Embryonic facial prominence (tissue), 1 donor: ENCODE measurements around the gene ZBTB8A.
"Not testable (repeated sequence)": the region's sequence is repeated elsewhere in the genome, so short reads cannot be mapped to it uniquely, and the experiment has no call there.

Source experiments
- DNase-seq: peaks from one replicate; pipeline ENCODE4 v3.0.0-alpha.2; 2016; ENCODE audit errors: extremely low spot score

Gene ZBTB8A

GRCh38 chr1:32538887-32539583 lies at the start of gene ZBTB8A:
Gene ZBTB8A (plus strand): TSS chr1:32539427. CDS start chr1:32592932, 53,505 bp downstream.
- peak; percentile 67 for DNase-seq

- DNase-seq: no peak
Observed at GRCh38 chr1:32489774-32490454, 49.3 kb upstream of the ZBTB8A start.

DNA sequence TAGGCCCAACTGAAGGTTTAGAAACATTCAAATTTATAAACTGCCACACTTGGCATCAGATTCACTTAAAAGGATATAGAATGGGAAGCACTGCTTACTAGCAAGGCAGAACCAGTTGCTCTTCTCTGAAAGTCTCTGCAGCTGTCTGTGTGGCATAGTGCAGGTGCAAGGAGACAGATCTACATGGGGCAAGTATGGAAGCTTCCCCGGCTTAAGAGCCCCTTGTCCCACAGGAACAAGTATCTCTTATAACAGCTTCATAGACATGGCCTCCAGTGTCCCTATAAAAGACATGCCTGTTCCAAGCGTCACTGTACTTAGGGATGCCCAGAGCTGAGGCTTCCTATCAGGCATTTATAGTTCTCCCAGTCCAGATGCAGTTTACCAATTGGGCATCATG lies 47.8 kb upstream of the ZBTB8A start:
- no peak for DNase-seq

GRCh38 chr1:32494196-32494595 lies 45.0 kb upstream of the ZBTB8A start:
- no peak for DNase-seq

- DNase-seq: no peak
Observed at GRCh38 chr1:32494711-32495337, 44.4 kb upstream of the ZBTB8A start.

DNA sequence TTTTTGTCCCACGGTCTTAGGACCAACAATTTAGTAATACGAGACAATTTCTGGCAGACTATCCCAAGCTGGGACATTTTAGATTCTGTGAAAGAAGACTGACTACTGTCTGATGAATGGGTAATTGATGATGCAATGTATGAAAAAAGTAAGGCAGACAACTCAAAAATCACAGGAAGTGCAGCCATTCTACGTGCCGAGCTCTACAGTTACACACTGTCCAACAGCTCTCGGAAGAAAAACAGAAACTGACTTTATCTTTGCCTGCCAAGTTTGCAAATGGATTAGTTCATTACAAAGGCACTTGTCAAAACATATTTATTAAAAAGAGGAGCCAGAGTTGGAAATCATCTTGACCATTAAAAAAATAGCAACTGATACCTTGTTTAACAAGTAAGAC lies 43.1 kb upstream of the ZBTB8A start:
- no peak for DNase-seq

DNA sequence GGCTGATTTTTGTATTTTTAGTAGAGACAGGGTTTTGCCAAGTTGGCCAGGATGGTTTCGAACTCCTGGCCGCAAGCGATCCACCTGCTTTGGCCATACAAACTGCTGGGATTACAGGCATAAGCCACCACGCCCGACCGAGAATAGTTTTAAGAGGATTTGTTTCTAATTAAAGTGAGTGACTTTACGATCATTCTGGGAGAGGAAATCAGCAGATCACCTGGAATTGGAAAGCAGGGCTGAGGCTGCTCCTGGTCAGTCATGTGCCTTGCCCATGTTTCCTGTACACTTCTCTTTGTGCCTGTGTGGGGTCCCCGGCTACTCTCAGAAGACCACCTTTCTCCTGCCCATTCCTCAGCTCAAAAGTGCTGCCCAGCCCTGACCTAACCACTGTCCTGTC lies 40.5 kb upstream of the ZBTB8A start:
- DNase-seq: no peak

GRCh38 chr1:32500387-32501209 lies 38.6 kb upstream of the ZBTB8A start:
- DNase-seq: no peak

DNA sequence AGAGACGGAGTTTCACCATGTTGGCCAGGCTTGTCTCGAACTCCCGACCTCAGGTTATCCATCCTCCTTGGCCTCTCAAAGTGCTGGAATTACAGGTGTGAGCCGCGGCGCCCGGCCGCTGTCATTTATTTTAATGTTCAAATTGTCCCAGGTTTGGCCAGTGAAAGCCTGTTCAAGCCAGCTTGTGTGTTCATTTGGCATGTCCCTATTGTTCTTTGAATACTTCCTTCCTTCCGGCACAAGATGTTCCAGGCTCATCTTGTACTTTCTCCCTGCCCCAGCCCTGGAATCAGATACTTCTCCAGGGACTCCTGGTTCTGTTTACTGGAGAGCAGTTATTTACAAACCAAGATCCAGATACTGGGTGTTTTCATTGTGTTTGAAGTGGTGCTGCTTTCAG lies 37.4 kb upstream of the ZBTB8A start:
- DNase-seq: no peak

- DNase-seq: no peak
Observed at GRCh38 chr1:32503153-32503552, 36.1 kb upstream of the ZBTB8A start.

DNA sequence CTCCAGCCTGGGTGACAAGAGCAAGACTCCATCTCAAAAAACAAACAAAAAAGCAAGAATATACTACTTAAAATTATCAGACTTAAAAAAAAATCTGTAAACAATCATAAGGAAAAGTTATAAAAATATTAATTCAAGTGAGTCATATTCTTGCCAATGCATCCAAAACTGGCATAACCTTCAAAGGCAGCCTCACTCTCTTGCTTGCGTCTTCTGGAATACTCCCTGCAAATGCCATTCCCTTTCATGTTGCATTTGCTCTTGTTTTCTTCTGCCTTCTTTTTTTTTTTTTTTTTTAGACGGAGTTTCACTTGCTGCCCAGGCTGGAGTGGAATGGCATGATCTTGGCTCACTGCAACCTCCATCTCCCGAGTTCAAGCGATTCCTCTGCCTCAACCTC lies 32.2 kb upstream of the ZBTB8A start:
- DNase-seq: no peak

DNA sequence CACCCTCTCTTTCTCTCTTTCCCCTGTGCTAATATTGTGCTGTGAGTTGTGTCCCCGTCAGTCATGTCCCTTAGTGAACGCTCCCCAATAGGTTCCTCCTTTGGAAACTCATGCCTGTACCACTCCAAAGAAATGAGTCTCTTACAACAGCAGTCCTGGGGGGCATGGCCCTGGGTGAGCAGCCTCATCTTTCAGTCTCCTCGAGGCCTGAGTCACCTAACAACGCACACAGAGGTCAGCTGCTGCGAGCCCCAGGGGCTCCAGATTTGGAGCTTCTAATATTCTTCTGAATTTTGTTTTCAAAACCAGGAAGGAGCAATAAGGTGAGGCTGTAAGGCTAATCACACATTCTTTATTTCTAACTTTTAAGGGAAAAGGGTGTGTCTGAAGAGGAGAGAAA lies 30.5 kb upstream of the ZBTB8A start:
- no peak for DNase-seq

- no peak for DNase-seq
Observed at GRCh38 chr1:32509939-32510338, 29.3 kb upstream of the ZBTB8A start.

GRCh38 chr1:32516402-32516801 lies 22.8 kb upstream of the ZBTB8A start:
- DNase-seq: no peak

GRCh38 chr1:32518976-32519375 lies 20.3 kb upstream of the ZBTB8A start:
- no peak for DNase-seq

GRCh38 chr1:32521165-32521564 lies 18.1 kb upstream of the ZBTB8A start:
- DNase-seq: no peak

DNA sequence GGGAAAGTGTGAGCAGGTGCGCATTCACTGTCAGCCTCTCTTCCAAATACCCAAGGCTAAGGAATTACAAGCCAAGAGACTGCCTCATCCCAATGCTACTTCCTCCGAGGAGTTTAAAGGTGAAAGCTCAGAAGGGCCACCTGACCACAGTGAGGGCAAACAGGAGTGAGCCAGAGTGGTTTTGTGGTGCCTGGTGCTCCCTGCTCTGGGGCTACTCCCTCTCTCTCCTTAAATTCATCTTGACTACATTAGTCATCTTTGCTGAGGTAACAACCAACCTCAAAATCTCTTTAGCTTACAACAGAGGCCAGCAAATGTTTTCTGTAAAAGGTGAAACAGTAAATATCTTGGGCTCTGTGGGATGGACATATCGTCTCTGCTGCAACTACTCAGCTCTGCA lies 14.2 kb upstream of the ZBTB8A start:
- no peak for DNase-seq

GRCh38 chr1:32525661-32526444 lies 13.4 kb upstream of the ZBTB8A start:
- DNase-seq: no peak

- not testable (repeated sequence) for DNase-seq
Observed at GRCh38 chr1:32528550-32528949, 10.7 kb upstream of the ZBTB8A start.

GRCh38 chr1:32533792-32534327 lies 5.4 kb upstream of the ZBTB8A start:
- no peak for DNase-seq

DNA sequence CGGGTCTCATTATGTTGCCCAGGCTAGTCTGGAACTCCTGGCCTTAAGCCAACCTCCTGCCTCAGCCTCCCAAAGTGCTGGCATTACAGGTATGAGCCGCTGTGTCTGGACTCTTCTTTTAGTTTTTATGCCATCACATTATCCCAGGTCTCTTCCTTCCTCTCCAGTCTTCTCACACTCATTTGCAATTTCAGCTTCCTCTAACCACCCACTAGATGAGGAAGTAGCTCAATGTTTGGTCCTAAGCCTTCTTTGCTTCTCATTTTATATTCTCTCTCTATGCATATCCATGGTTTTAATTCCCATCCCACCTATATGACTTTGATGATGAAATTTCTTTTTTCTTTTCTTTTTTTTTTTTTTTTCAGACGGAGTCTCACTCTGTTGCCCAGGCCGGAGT lies 3.1 kb upstream of the ZBTB8A start:
- DNase-seq: no peak
